Measurements from ENCODE around the gene HINT2.

DNA sequence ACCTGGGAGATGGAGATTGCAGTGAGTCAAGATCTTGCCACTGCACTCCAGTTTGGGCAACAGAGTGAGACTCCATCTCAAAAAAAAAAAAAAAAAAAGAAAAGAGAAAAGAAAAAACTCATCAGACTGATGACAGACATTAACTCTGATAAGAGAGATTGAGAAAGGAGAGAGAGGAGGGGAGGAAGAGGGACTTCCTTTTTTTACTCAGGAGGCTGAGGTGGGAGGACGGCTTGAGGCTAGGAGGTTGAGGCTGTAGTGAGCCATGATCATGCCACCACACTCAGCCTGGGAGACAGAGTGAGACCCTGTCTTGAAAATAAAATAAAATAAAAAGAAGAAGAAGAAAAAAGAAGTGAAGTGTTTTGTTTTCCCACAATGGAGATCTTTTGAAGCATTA is 51.0 kb downstream of the HINT2 start:
- TF ChIP-seq YY1 (IDR thresholded peaks at IDR 0.05; ENCODE audit: insufficient read depth, insufficient read length): no peak
- TF ChIP-seq ZNF274 (IDR thresholded peaks at IDR 0.05; ENCODE audit: low read depth, low read length): no peak

Measured in NT2/D1 (cell line).